ENCODE results near the gene NDUFC2. TPM values are rescaled to one million over a fixed set of nuclear protein-coding genes. Genes with fewer than 3 reads are reported as not detected.

The NDUFC2 gene
- total RNA-seq, 2 experiments from 2014 or later, result 62.6 to 68.5 TPM

- no peaks in the 10 kb centered on the region for H3K27me3 ChIP-seq (ENCODE audit: control insufficient read depth in 1 of 2, insufficient read depth in 2 of 2, low read length in 2 of 2)
- H3K36me3 ChIP-seq (ENCODE audit: insufficient read depth, low read length), result no peaks in the 10 kb centered on the region
- peaks cover 10% of the 10 kb centered on the region for H3K4me1 ChIP-seq (ENCODE audit: insufficient read depth, low read length)
- H3K4me3 Mint-ChIP-seq, result no peak overlapping the region
- intact Hi-C loops (cut with DNase I, micrococcal nuclease), result loop anchor here in 1 of 2 experiments (5.0 kb wide), 1 partner anchor 272 kb away; no protein-coding TSS in a partner anchor
- no peak overlapping the region for H3K27ac Mint-ChIP-seq
- DNase-seq (no peak), ATAC-seq (ENCODE audit: poor library complexity) (no peak)
- H3K4me1 Mint-ChIP-seq (ENCODE audit: low read depth), result peaks cover 9% of the 10 kb centered on the region
- H3K4me3 ChIP-seq (ENCODE audit: low read length), result no peak overlapping the region
- H3K9me3 ChIP-seq (ENCODE audit: control insufficient read depth in 1 of 2, insufficient read depth in 1 of 2, low read length in 2 of 2), result no peaks in the 10 kb centered on the region
- no peak overlapping the region for H3K27ac ChIP-seq (ENCODE audit: low read depth in 1 of 2, low read length in 2 of 2)
- CTCF ChIA-PET, result no interaction called here
- TF ChIP-seq, protein P1, sequence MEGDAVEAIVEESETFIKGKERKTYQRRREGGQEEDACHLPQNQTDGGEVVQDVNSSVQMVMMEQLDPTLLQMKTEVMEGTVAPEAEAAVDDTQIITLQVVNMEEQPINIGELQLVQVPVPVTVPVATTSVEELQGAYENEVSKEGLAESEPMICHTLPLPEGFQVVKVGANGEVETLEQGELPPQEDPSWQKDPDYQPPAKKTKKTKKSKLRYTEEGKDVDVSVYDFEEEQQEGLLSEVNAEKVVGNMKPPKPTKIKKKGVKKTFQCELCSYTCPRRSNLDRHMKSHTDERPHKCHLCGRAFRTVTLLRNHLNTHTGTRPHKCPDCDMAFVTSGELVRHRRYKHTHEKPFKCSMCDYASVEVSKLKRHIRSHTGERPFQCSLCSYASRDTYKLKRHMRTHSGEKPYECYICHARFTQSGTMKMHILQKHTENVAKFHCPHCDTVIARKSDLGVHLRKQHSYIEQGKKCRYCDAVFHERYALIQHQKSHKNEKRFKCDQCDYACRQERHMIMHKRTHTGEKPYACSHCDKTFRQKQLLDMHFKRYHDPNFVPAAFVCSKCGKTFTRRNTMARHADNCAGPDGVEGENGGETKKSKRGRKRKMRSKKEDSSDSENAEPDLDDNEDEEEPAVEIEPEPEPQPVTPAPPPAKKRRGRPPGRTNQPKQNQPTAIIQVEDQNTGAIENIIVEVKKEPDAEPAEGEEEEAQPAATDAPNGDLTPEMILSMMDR (IDR thresholded peaks at IDR 0.05), result no peak
- H3K27me3 Mint-ChIP-seq, result no peaks in the 10 kb centered on the region
- H3K36me3 Mint-ChIP-seq (ENCODE audit: low read depth), result no peaks in the 10 kb centered on the region
- POLR2A ChIA-PET, result no interaction called here
- no peaks in the 10 kb centered on the region for H3K9me3 Mint-ChIP-seq
Measured at GRCh38 chr11:78049348-78049747, 30.3 kb downstream of the NDUFC2 start.

GRCh38 chr11:78048561-78048960, 31.1 kb downstream of the NDUFC2 start:
- Mint-ChIP-seq H3K27me3 (no peaks in the 10 kb centered on the region), H3K27ac (no peak overlapping the region), H3K4me1 (ENCODE audit: low read depth) (peaks cover 9% of the 10 kb centered on the region), H3K9me3 (no peaks in the 10 kb centered on the region), H3K36me3 (ENCODE audit: low read depth) (no peaks in the 10 kb centered on the region), H3K4me3 (no peak overlapping the region)
- ChIA-PET POLR2A (no interaction called here), CTCF (no interaction called here)
- ATAC-seq (ENCODE audit: poor library complexity), result no peak
- DNase-seq, result no peak
- no peaks in the 10 kb centered on the region for H3K27me3 ChIP-seq (ENCODE audit: control insufficient read depth in 1 of 2, insufficient read depth in 2 of 2, low read length in 2 of 2)
- peaks cover 10% of the 10 kb centered on the region for H3K4me1 ChIP-seq (ENCODE audit: insufficient read depth, low read length)
- TF ChIP-seq, protein P1 (IDR thresholded peaks at IDR 0.05), result no peak
- intact Hi-C loops (cut with DNase I, micrococcal nuclease), result loop anchor here in 1 of 2 experiments (5.0 kb wide), 1 partner anchor 271 kb away; no protein-coding TSS in a partner anchor
- no peak overlapping the region for H3K4me3 ChIP-seq (ENCODE audit: low read length)
- no peaks in the 10 kb centered on the region for H3K36me3 ChIP-seq (ENCODE audit: insufficient read depth, low read length)
- H3K27ac ChIP-seq (ENCODE audit: low read depth in 1 of 2, low read length in 2 of 2), result no peak overlapping the region
- no peaks in the 10 kb centered on the region for H3K9me3 ChIP-seq (ENCODE audit: control insufficient read depth in 1 of 2, insufficient read depth in 1 of 2, low read length in 2 of 2)

DNA sequence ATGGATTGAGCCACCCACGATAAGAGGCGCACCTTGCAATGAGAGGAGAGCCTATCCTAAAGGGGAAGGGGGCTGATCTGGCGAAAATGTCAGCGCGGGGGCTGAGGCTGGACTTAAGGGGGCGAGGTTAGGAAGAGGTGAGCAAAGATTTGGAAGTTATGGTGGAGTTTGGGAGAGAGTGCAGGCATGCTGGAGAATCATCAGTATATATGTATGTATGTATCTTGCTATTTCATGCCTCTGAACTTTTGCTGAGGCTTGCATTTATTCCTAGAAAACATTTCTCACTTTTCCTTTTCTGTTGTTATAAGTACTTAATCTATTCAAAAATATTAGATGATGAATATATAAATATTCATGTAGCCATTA, 33.2 kb downstream of the NDUFC2 start:
- ChIA-PET POLR2A (interaction anchor here (1.3 kb wide), 1 partner anchor 52 kb away, joined by 11 read pairs; the partner anchor contains the start of gene INTS4), CTCF (interaction anchor here (0.7 to 1.8 kb wide), 12 partner anchors 9 to 371 kb away, joined by 3 to 11 read pairs (median 4); partner anchors contain the start of genes GAB2, INTS4 and THRSP)
- ATAC-seq (ENCODE audit: poor library complexity) (no peak), DNase-seq (no peak)
- Mint-ChIP-seq H3K9me3 (no peaks in the 10 kb centered on the region), H3K4me3 (no peak overlapping the region), H3K4me1 (ENCODE audit: low read depth) (peaks cover 11% of the 10 kb centered on the region), H3K27me3 (no peaks in the 10 kb centered on the region), H3K36me3 (ENCODE audit: low read depth) (no peaks in the 10 kb centered on the region), H3K27ac (no peak overlapping the region)
- Histone ChIP-seq H3K36me3 (ENCODE audit: insufficient read depth, low read length) (no peaks in the 10 kb centered on the region), H3K4me1 (ENCODE audit: insufficient read depth, low read length) (peaks cover 10% of the 10 kb centered on the region), H3K27ac (ENCODE audit: low read depth in 1 of 2, low read length in 2 of 2) (no peak overlapping the region), H3K9me3 (ENCODE audit: control insufficient read depth in 1 of 2, insufficient read depth in 1 of 2, low read length in 2 of 2) (no peaks in the 10 kb centered on the region), H3K27me3 (ENCODE audit: control insufficient read depth in 1 of 2, insufficient read depth in 2 of 2, low read length in 2 of 2) (no peaks in the 10 kb centered on the region), H3K4me3 (ENCODE audit: low read length) (no peak overlapping the region)
- TF ChIP-seq, protein P1 (IDR thresholded peaks at IDR 0.05), result peak; percentile 22
- intact Hi-C loops (cut with DNase I, micrococcal nuclease), result loop anchor here (1.0 to 5.0 kb wide), 4 partner anchors 49 to 270 kb away; no protein-coding TSS in a partner anchor
